PFSK-1 (cell line): ENCODE results near the gene CCDC97.

Experiments
- FOXP2 ChIP-seq: optimal IDR thresholded peaks from 2 replicates; pipeline ENCODE3; 2011; ENCODE audit warnings: borderline replicate concordance, control low read depth, inconsistent platforms; ENCODE audit not compliant: insufficient read depth; ENCODE audit errors: extremely low read length, extremely low read depth
- POLR2AphosphoS5 ChIP-seq: IDR thresholded peaks from 2 replicates; pipeline ENCODE4 v1.6.1; 2012; ENCODE audit warnings: low read depth, mild to moderate bottlenecking, control low read depth, low read length, moderate library complexity
- SIN3A ChIP-seq: IDR thresholded peaks from 2 replicates; pipeline ENCODE4 v1.6.1; 2012; ENCODE audit warnings: mild to moderate bottlenecking, low read length, moderate library complexity, borderline replicate concordance; ENCODE audit not compliant: insufficient read depth
- TAF1 ChIP-seq: IDR thresholded peaks from 2 replicates; pipeline ENCODE4 v1.6.1; 2012; ENCODE audit warnings: low read length, control low read depth, borderline replicate concordance; ENCODE audit not compliant: insufficient read depth
- TF ChIP-seq, protein P1 (sequence below), 2 experiments: IDR thresholded peaks; 2 replicates each; pipeline versions ENCODE4 v1.6.1 to v1.8.0; 2011 to 2012; ENCODE audit warnings: low read depth in 2 of 2, low read length in 2 of 2, control low read depth in 1 of 2, inconsistent platforms in 1 of 2, mild to moderate bottlenecking in 1 of 2, moderate library complexity in 1 of 2; ENCODE audit not compliant: insufficient read depth in 1 of 2

The CCDC97 gene

DNA sequence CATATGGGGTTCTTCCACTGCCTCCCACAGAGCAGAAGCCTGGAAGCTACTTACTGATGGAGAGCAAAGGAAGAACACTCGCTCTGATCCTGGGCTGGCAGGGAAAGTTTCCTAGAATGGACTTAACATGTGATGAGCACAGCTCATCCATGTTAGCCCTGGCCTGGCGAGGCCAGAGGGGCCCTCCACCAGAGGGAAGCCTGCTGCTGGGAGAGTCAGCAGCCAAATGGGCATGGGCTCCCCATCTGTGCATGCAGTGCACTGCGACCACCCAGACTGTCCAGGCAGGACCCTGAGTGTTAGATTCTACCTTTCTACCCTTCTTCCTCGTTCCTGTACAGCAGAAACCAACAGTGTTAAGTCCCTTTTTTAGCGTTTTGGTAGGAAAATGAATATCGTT lies 36.9 kb upstream of the CCDC97 start:
- no peak for TF ChIP-seq FOXP2
- no peak for TF ChIP-seq TAF1
- TF ChIP-seq, protein P1, sequence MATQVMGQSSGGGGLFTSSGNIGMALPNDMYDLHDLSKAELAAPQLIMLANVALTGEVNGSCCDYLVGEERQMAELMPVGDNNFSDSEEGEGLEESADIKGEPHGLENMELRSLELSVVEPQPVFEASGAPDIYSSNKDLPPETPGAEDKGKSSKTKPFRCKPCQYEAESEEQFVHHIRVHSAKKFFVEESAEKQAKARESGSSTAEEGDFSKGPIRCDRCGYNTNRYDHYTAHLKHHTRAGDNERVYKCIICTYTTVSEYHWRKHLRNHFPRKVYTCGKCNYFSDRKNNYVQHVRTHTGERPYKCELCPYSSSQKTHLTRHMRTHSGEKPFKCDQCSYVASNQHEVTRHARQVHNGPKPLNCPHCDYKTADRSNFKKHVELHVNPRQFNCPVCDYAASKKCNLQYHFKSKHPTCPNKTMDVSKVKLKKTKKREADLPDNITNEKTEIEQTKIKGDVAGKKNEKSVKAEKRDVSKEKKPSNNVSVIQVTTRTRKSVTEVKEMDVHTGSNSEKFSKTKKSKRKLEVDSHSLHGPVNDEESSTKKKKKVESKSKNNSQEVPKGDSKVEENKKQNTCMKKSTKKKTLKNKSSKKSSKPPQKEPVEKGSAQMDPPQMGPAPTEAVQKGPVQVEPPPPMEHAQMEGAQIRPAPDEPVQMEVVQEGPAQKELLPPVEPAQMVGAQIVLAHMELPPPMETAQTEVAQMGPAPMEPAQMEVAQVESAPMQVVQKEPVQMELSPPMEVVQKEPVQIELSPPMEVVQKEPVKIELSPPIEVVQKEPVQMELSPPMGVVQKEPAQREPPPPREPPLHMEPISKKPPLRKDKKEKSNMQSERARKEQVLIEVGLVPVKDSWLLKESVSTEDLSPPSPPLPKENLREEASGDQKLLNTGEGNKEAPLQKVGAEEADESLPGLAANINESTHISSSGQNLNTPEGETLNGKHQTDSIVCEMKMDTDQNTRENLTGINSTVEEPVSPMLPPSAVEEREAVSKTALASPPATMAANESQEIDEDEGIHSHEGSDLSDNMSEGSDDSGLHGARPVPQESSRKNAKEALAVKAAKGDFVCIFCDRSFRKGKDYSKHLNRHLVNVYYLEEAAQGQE (IDR thresholded peaks at IDR 0.05; ENCODE audit: insufficient read depth in 1 of 2, low read depth in 2 of 2, low read length in 2 of 2): no peak
- TF ChIP-seq POLR2AphosphoS5: no peak
- TF ChIP-seq SIN3A: no peak

DNA sequence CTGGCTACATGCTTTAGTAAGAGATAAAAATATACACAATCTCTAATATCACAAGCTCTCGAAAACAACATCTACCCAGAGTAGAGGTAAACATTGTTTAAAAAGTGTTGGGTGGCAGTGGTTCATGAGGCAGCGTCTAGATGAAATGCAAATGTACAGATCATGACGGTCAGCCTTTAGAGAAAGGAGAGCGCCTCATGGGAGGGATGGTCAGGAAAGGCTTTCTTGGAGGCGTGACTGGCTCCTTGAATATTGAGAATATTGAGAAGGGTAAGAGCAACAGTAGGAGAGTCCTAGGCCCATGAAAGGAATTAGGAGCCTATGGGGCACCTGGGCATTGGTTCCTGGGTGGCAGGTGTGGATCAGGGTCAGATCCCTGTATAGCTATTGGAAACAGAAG lies 35.2 kb upstream of the CCDC97 start:
- TF ChIP-seq TAF1: no peak
- no peak for TF ChIP-seq FOXP2
- TF ChIP-seq, protein P1 (IDR thresholded peaks at IDR 0.05; ENCODE audit: insufficient read depth in 1 of 2, low read depth in 2 of 2, low read length in 2 of 2): no peak
- TF ChIP-seq SIN3A: no peak
- no peak for TF ChIP-seq POLR2AphosphoS5

DNA sequence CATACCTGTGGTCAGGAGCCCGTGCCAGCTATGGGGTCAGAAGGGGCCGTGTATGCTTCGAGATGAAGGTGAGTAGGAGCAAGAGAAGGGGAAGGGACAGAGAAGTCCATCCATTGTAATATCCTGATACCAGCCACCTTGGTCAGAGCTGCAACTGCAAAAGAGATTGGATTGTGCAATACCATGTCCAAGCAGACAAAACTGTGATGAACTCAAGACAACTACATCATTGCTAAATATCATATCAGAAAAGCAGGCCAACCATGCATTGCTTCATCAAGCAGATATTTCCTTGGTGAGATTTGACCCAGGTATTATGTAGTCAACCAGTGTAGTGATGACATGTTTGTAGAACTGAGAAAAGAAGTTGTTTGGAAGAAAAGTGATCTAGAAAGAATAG lies 33.7 kb upstream of the CCDC97 start:
- TF ChIP-seq FOXP2 (no peak), SIN3A (no peak), POLR2AphosphoS5 (no peak), TAF1 (no peak)
- TF ChIP-seq, protein P1 (IDR thresholded peaks at IDR 0.05; ENCODE audit: insufficient read depth in 1 of 2, low read depth in 2 of 2, low read length in 2 of 2): no peak

DNA sequence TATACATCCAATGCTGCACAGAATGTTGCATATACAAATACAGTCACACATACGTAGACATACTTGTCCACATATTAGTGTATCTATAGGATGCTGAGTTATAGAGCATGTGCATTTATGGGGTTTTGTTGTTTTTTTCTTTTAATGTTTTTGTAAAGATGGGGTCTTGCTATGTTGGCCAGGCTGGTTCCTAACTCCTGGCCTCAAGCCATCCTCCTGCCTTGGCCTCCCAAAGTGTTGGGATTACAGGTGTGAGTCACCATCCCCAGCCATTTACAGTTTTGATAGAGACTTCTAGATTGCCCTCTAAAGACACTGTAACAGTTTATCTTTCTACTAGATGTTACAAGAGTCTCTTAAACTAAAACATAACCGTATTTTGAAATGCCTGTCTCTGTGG lies 31.5 kb upstream of the CCDC97 start:
- TF ChIP-seq TAF1 (no peak), POLR2AphosphoS5 (no peak), FOXP2 (no peak), SIN3A (no peak)
- TF ChIP-seq, protein P1 (IDR thresholded peaks at IDR 0.05; ENCODE audit: insufficient read depth in 1 of 2, low read depth in 2 of 2, low read length in 2 of 2): no peak
